ENCODE results near the gene STRN3.

- no peak for TF ChIP-seq EZH2phosphoT487 (IDR thresholded peaks at IDR 0.05; ENCODE audit: insufficient read depth, low read depth)
- TF ChIP-seq EZH2 (IDR thresholded peaks at IDR 0.05; ENCODE audit: insufficient read depth, poor library complexity, severe bottlenecking) = no peak
These were observed 143.7 kb downstream of the STRN3 start for GRCh38 chr14:30882431-30882830.

Measured in GM23248 (cell line).